IgD-negative memory B cell (primary cell): ENCODE data around the gene RGS2. TPM values are rescaled to one million over a fixed set of nuclear protein-coding genes. Genes with fewer than 3 reads are reported as not detected.

ENCODE experiments used
- H3K27ac Mint-ChIP-seq, 3 donors: one replicate each; pipeline ENCODE4 v1.8.0; 2020 to 2022; ENCODE audit warnings: mild to moderate bottlenecking in 3 of 3, mixed read lengths in 3 of 3, moderate library complexity in 1 of 3
- H3K27me3 Mint-ChIP-seq: one replicate; pipeline ENCODE4 v1.8.0; 2021; ENCODE audit warnings: mixed read lengths
- H3K36me3 Mint-ChIP-seq: one replicate; pipeline ENCODE4 v1.8.0; 2020; ENCODE audit warnings: mild to moderate bottlenecking, mixed read lengths
- H3K4me1 Mint-ChIP-seq, 3 donors: one replicate each; pipeline ENCODE4 v1.8.0; 2020 to 2022; ENCODE audit warnings: mixed read lengths in 3 of 3, mild to moderate bottlenecking in 1 of 3
- H3K4me3 Mint-ChIP-seq, 4 donors: one replicate each; pipeline ENCODE4 v1.8.0; 2020 to 2022; ENCODE audit warnings: mild to moderate bottlenecking in 4 of 4, mixed read lengths in 4 of 4, moderate library complexity in 3 of 4
- H3K9me3 Mint-ChIP-seq, 3 donors: one replicate each; pipeline ENCODE4 v1.8.0; 2020 to 2021; ENCODE audit warnings: mixed read lengths in 3 of 3, mild to moderate bottlenecking in 1 of 3
- polyA plus RNA-seq: library from polyadenylated mRNA; unstranded; fragments of 300-500 nt; fragmentation: Illumina TruSeq; gene quantifications from one replicate; pipeline ENCODE4 v1.2.3, GENCODE V29; 2021

Gene RGS2
- polyA plus RNA-seq, 1 donor from 2014 or later: 244 TPM

DNA sequence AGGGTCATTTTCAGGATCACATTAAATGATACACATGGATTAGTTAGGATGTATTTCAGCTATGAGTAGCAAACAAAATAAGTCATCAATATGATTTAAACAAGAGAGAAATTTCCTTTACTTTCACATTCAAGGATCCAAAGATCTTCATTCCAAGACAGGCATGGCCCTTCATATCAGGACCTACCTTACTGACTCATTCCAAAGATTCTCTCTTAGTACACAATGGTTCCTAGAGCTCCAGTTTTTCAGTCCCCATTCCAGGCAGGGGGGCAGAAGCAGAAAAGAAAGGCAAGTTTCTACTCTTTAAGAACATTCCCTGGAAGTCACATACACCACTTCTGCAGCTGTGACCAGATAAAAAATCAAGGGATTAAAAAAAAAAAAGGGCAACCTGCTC lies 23.7 kb downstream of the RGS2 start:
- Mint-ChIP-seq H3K36me3 (no peaks in the 10 kb centered on the region), H3K9me3 (no peaks in the 10 kb centered on the region), H3K27ac (no peak overlapping the region), H3K4me1 (peaks cover 0 to 1% (median 0%) of the 10 kb centered on the region in 3 donors), H3K27me3 (peaks cover 4% of the 10 kb centered on the region), H3K4me3 (no peak overlapping the region)

DNA sequence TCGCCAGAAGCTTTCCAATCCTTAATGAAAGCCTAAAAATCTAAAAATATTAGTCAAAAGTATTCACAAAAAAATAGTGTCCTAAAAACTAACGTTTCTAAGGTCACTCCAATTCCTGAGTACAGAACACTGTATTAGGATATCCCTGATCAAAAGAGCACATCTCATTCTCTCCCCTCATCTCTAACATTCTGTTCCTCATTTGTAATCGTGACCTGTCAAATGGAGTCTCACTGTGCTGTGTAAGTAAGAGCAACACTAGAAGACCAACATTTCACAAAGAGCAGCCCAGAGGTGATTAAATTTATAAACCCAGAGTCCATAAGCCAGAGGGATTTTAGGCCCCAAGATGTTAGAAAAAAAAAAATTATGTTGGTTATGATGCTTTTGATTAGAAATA lies 26.3 kb downstream of the RGS2 start:
- no peaks in the 10 kb centered on the region for H3K27me3 Mint-ChIP-seq
- H3K4me1 Mint-ChIP-seq: no peaks in the 10 kb centered on the region
- no peak overlapping the region for H3K27ac Mint-ChIP-seq
- H3K4me3 Mint-ChIP-seq: no peak overlapping the region
- no peaks in the 10 kb centered on the region for H3K9me3 Mint-ChIP-seq
- no peaks in the 10 kb centered on the region for H3K36me3 Mint-ChIP-seq

DNA sequence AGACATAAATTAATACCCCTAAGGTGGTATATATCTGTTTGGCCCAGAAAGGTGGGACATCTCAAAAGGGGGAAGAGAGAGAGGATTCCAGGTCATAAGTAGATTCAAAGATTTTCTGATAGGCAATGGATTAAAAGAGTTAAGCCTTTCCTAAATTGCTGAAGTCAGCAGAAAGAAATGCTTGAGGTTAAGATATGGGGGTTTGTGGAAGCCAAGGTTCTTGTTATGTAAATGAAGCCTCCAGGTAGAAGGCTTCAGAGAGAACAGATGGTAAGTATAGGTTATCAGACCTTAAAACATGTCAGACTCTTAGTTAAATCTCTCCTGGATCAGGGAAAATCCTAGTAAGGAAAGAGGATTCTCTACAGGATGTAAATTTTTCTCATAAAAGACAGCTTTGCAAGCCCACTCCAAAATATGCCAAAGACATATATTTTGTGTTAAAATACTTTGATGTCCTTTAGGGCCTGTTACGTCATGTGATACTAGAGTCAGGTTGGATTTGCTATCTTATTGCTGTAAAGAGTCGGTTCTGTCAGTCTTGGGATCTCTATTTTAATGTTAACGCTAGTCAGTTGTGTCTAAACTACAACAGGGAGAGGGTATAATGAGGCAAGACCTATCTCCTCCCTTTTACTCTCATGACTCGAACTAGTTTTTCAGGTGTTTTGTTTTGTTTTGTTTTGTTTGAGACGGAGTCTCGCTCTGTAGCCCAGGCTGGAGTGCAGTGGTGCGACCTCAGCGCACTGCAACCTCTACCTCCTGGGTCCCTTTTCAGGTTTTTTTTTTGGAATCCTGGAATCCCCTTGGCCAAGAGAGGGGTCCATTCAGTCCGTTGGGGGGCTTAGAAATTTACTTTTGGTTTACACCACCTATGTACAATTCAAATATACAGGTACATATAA lies 30.6 kb downstream of the RGS2 start:
- no peak overlapping the region for H3K27ac Mint-ChIP-seq
- H3K4me3 Mint-ChIP-seq: no peak overlapping the region
- no peaks in the 10 kb centered on the region for H3K9me3 Mint-ChIP-seq
- no peaks in the 10 kb centered on the region for H3K36me3 Mint-ChIP-seq
- H3K27me3 Mint-ChIP-seq: peaks cover 4% of the 10 kb centered on the region
- H3K4me1 Mint-ChIP-seq: no peaks in the 10 kb centered on the region

DNA sequence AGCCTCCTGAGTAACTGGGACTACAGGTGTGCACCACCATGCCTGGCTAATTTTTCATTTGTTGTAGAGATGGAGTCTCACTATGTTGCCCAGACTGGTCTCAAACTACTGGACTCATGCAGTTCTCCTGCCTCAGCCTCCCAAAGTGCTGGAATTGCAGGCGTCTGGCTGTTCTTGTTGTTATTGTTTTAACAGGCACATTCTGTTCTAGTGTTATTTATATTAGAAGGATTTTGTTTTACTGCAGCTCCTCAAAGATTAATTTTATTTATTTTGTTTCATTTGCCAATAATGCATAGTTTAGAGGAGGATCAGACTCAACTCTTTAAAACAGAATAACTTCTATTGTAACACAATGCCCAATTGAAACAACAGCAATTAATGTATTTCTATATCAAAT lies 35.5 kb downstream of the RGS2 start:
- Mint-ChIP-seq H3K4me3 (no peak overlapping the region), H3K9me3 (no peaks in the 10 kb centered on the region), H3K36me3 (no peaks in the 10 kb centered on the region), H3K27ac (no peak overlapping the region), H3K4me1 (no peaks in the 10 kb centered on the region), H3K27me3 (peaks cover 4% of the 10 kb centered on the region)

- no peaks in the 10 kb centered on the region for H3K9me3 Mint-ChIP-seq
- no peaks in the 10 kb centered on the region for H3K36me3 Mint-ChIP-seq
- no peaks in the 10 kb centered on the region for H3K4me1 Mint-ChIP-seq
- H3K27me3 Mint-ChIP-seq: peaks cover 4% of the 10 kb centered on the region
- H3K4me3 Mint-ChIP-seq: no peak overlapping the region
- no peak overlapping the region for H3K27ac Mint-ChIP-seq
Observed at GRCh38 chr1:192846950-192847349, 38.1 kb downstream of the RGS2 start.

- Mint-ChIP-seq H3K4me1 (no peaks in the 10 kb centered on the region), H3K36me3 (no peaks in the 10 kb centered on the region), H3K4me3 (no peak overlapping the region), H3K27ac (no peak overlapping the region), H3K9me3 (no peaks in the 10 kb centered on the region), H3K27me3 (no peaks in the 10 kb centered on the region)
Observed at GRCh38 chr1:192849011-192849410, 40.2 kb downstream of the RGS2 start.

- Mint-ChIP-seq H3K27me3 (no peaks in the 10 kb centered on the region), H3K9me3 (no peaks in the 10 kb centered on the region), H3K36me3 (no peaks in the 10 kb centered on the region), H3K27ac (no peak overlapping the region), H3K4me1 (no peaks in the 10 kb centered on the region), H3K4me3 (no peak overlapping the region)
Observed at GRCh38 chr1:192849442-192849841, 40.6 kb downstream of the RGS2 start.

GRCh38 chr1:192852001-192852947 lies 43.4 kb downstream of the RGS2 start:
- no peaks in the 10 kb centered on the region for H3K9me3 Mint-ChIP-seq
- H3K27ac Mint-ChIP-seq: no peak overlapping the region
- no peaks in the 10 kb centered on the region for H3K4me1 Mint-ChIP-seq
- no peak overlapping the region for H3K4me3 Mint-ChIP-seq
- no peaks in the 10 kb centered on the region for H3K36me3 Mint-ChIP-seq
- H3K27me3 Mint-ChIP-seq: peaks cover 3% of the 10 kb centered on the region

GRCh38 chr1:192858456-192858855 lies 49.6 kb downstream of the RGS2 start:
- H3K27me3 Mint-ChIP-seq: peaks cover 3% of the 10 kb centered on the region
- peaks cover 0 to 2% (median 0%) of the 10 kb centered on the region in 3 donors for H3K4me1 Mint-ChIP-seq
- no peaks in the 10 kb centered on the region for H3K9me3 Mint-ChIP-seq
- no peak overlapping the region for H3K4me3 Mint-ChIP-seq
- H3K27ac Mint-ChIP-seq: no peak overlapping the region
- no peaks in the 10 kb centered on the region for H3K36me3 Mint-ChIP-seq

- no peak overlapping the region for H3K4me3 Mint-ChIP-seq
Observed at GRCh38 chr1:192859808-192860207, 51.0 kb downstream of the RGS2 start.

DNA sequence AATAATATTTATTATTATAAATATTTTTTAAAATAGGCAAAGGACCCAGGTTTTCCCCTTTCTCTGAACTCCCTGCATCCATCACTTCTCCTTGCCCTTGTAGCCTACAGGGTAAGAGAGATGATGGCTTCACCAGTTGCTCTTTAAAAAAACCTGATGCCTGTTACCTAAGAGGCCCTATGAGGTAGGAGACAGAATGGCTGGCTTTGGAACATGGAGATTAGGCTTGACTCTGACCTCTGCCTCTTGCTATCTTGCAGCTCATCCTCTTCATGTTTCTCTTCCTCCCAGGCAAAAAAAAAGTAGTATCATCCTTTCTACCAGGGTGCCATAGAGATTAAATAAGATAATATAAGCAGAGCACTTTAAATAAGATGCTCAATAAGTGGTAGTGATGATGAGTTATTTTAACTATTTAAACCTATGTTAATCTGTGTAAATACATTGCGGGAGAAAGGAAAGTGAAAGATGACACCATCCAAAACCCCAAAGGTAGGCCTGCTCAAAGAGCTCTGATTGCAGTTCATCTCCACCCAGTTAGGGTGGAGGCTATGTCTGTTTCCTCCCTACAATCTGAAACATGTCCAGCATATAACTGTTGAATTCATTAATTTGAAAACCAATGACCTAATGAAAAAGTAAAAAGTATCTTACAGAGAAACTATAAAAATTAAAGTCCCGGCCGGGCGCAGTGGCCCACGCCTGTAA lies 51.8 kb downstream of the RGS2 start:
- H3K27ac Mint-ChIP-seq: peak overlapping the region in 1 of 3 donors; percentile 19
- H3K36me3 Mint-ChIP-seq: no peaks in the 10 kb centered on the region
- no peaks in the 10 kb centered on the region for H3K9me3 Mint-ChIP-seq
- H3K4me3 Mint-ChIP-seq: no peak overlapping the region
- H3K27me3 Mint-ChIP-seq: peaks cover 2% of the 10 kb centered on the region
- peaks cover 0 to 2% (median 0%) of the 10 kb centered on the region in 3 donors for H3K4me1 Mint-ChIP-seq

More at GRCh38 chr1:192859808-192860207, 51.0 kb downstream of the RGS2 start:
- H3K27me3 Mint-ChIP-seq: peaks cover 2% of the 10 kb centered on the region
- no peaks in the 10 kb centered on the region for H3K9me3 Mint-ChIP-seq
- H3K27ac Mint-ChIP-seq: no peak overlapping the region
- no peaks in the 10 kb centered on the region for H3K36me3 Mint-ChIP-seq
- peaks cover 0 to 2% (median 0%) of the 10 kb centered on the region in 3 donors for H3K4me1 Mint-ChIP-seq

DNA sequence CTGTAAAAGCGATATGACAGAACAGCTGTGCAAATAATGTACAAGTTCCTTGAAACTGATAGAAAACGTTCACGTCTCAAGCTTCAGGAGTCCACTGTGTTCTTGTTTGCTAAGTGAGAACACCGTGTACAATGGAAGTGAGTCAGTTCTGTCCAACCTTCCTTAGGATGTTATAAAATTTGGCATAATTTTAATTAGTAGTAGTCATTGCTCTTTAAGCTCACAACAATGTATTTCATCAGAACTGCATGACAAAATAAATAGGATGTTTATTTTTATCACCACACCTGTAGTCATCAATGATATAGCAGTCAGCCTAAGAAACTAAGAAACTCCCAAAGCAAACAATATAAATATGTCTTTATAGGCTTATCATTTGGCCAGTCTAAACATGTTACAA lies 53.0 kb downstream of the RGS2 start:
- Mint-ChIP-seq H3K27me3 (peaks cover 2% of the 10 kb centered on the region), H3K4me3 (no peak overlapping the region), H3K9me3 (no peaks in the 10 kb centered on the region), H3K27ac (no peak overlapping the region), H3K36me3 (no peaks in the 10 kb centered on the region), H3K4me1 (peaks cover 0 to 2% (median 0%) of the 10 kb centered on the region in 3 donors)
